GM13976 (cell line): ENCODE measurements around the gene PRR33.

ENCODE experiments used
- DNase-seq: peaks from one replicate; pipeline ENCODE4 v3.0.0; 2012; ENCODE audit warnings: low spot score
- CTCF ChIP-seq: IDR thresholded peaks from 2 replicates; pipeline ENCODE4 v1.5.1; 2012; ENCODE audit warnings: borderline replicate concordance, mild to moderate bottlenecking; ENCODE audit not compliant: insufficient read depth; ENCODE audit errors: extremely low read depth, missing control alignments, control extremely low read depth
- in situ Hi-C: fragments of 300-500 bp; cut with MboI; formaldehyde crosslinking; loops from one replicate; pipeline ENCODE4 v1.12.0; 2022; ENCODE audit warnings: low sequenced_read_pairs, mixed read lengths, inconsistent platforms; ENCODE audit not compliant: unreplicated experiment

PRR33 gene

DNA sequence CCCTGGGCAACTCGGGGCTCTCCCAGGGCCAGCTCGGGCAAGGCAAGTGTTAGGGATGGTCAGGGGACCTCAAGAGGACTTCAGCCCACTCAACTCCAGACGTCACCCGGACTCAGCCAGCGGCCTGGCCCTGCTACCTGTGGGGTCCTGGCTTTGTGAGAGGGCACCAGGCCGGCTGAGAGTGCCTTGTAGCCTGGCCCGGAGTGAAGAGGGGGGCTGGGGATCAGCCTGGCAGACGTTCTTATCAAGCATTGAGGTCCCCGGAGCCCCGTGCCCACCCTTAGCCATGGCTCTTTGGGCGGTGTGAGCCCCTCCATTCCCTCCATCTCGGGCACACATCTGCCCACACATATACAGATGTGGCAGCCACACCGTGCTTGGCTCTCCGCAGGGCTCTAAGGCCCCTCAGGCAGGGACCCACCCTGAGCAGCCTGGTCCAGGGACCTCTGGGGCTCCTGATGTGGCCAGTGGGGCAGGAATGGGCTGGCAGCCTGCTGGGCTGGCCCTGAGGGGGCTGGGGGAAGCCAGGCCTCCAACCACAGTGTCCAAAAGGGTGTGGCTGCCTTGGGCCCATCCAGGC, 23.5 kb downstream of the PRR33 start:
- DNase-seq, result no peak
- no peak for TF ChIP-seq CTCF
- in situ Hi-C loops, result no loop called here

GRCh38 chr11:1867381-1867780, 24.3 kb downstream of the PRR33 start:
- in situ Hi-C loops, result no loop called here
- no peak for DNase-seq
- no peak for TF ChIP-seq CTCF

DNA sequence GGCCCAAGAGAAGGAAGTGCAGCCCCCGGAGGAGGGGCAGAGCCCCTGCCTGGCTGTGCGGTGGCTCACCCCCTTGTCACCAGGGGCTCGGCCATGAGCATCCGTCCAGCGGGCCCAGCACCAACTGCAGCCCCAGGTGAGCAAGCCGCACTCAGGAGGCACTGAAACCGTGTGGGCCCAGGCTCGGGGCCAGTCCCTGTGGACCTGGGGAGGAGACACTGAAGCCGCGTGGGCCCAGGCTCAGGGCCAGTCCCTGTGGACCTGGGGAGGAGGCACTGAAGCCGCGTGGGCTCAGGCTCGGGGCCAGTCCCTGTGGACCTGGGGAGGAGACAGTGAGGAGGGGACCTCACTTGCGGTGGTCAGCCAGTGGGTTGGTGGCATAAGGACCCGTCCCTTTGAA, 24.9 kb downstream of the PRR33 start:
- TF ChIP-seq CTCF, result no peak
- in situ Hi-C loops, result no loop called here
- DNase-seq, result no peak

GRCh38 chr11:1866226-1866625, 25.5 kb downstream of the PRR33 start:
- DNase-seq, result no peak
- TF ChIP-seq CTCF, result no peak
- in situ Hi-C loops, result no loop called here

- TF ChIP-seq CTCF, result no peak
- DNase-seq, result no peak
- in situ Hi-C loops, result no loop called here
These were observed 26.6 kb downstream of the PRR33 start for GRCh38 chr11:1864831-1865665.

GRCh38 chr11:1864231-1864630, 27.5 kb downstream of the PRR33 start:
- DNase-seq, result no peak
- no peak for TF ChIP-seq CTCF
- in situ Hi-C loops, result no loop called here
